Osteocyte (in vitro differentiated cells): ENCODE results near the gene POU3F1. TPM values are rescaled to one million over a fixed set of nuclear protein-coding genes. Genes with fewer than 3 reads are reported as not detected.

Source experiments
- DNase-seq: peaks from one replicate; pipeline ENCODE4 v3.0.0; 2021; ENCODE audit warnings: mixed read lengths; ENCODE audit not compliant: unreplicated experiment; ENCODE audit errors: extremely low spot score
- H3K27ac Mint-ChIP-seq: one replicate; pipeline ENCODE4 v1.8.0; 2021; ENCODE audit warnings: mild to moderate bottlenecking, mixed read lengths; ENCODE audit not compliant: unreplicated experiment
- H3K27me3 Mint-ChIP-seq: one replicate; pipeline ENCODE4 v1.8.0; 2021; ENCODE audit warnings: mixed read lengths; ENCODE audit not compliant: unreplicated experiment
- H3K36me3 Mint-ChIP-seq: one replicate; pipeline ENCODE4 v1.8.0; 2021; ENCODE audit warnings: mixed read lengths; ENCODE audit not compliant: unreplicated experiment
- H3K4me1 Mint-ChIP-seq: one replicate; pipeline ENCODE4 v1.8.0; 2021; ENCODE audit warnings: mixed read lengths; ENCODE audit not compliant: unreplicated experiment
- H3K4me3 Mint-ChIP-seq: one replicate; pipeline ENCODE4 v1.8.0; 2021; ENCODE audit warnings: mild to moderate bottlenecking, moderate library complexity, mixed read lengths; ENCODE audit not compliant: unreplicated experiment
- H3K9me3 Mint-ChIP-seq: one replicate; pipeline ENCODE4 v1.8.0; 2021; ENCODE audit warnings: mixed read lengths; ENCODE audit not compliant: unreplicated experiment
- CTCF ChIP-seq: fragments of 200-600 bp; sonication (generic); IDR thresholded peaks from 2 replicates; pipeline ENCODE4 v1.5.0; 2021; ENCODE audit warnings: antibody characterized with exemption, mild to moderate bottlenecking, moderate library complexity
- total RNA-seq: library from RNA; stranded (reverse); gene quantifications from 2 replicates; pipeline ENCODE4 v1.2.1, GENCODE V29; 2021

Gene POU3F1
- total RNA-seq, 1 donor from 2014 or later, result 1.8 TPM

- H3K9me3 Mint-ChIP-seq, result no peaks in the 10 kb centered on the region
- H3K27me3 Mint-ChIP-seq, result peaks cover 5% of the 10 kb centered on the region
- TF ChIP-seq CTCF, result no peak
- no peak overlapping the region for H3K4me3 Mint-ChIP-seq
- H3K4me1 Mint-ChIP-seq, result peaks cover 12% of the 10 kb centered on the region
- H3K27ac Mint-ChIP-seq, result no peak overlapping the region
- H3K36me3 Mint-ChIP-seq, result no peaks in the 10 kb centered on the region
- no peak for DNase-seq
These were observed 32.4 kb upstream of the POU3F1 start for GRCh38 chr1:38079019-38079418.

- peaks cover 17% of the 10 kb centered on the region for H3K4me1 Mint-ChIP-seq
- DNase-seq, result no peak
- TF ChIP-seq CTCF, result no peak
- H3K27me3 Mint-ChIP-seq, result peaks cover 12% of the 10 kb centered on the region
- H3K4me3 Mint-ChIP-seq, result no peak overlapping the region
- no peak overlapping the region for H3K27ac Mint-ChIP-seq
- no peaks in the 10 kb centered on the region for H3K9me3 Mint-ChIP-seq
- H3K36me3 Mint-ChIP-seq, result no peaks in the 10 kb centered on the region
These were observed 31.0 kb upstream of the POU3F1 start for GRCh38 chr1:38077523-38078147.

GRCh38 chr1:38076455-38076854 lies 29.9 kb upstream of the POU3F1 start:
- TF ChIP-seq CTCF, result no peak
- DNase-seq, result no peak
- Mint-ChIP-seq H3K4me1 (peaks cover 17% of the 10 kb centered on the region), H3K27ac (no peak overlapping the region), H3K27me3 (peaks cover 17% of the 10 kb centered on the region), H3K36me3 (no peaks in the 10 kb centered on the region), H3K9me3 (no peaks in the 10 kb centered on the region), H3K4me3 (no peak overlapping the region)

GRCh38 chr1:38076038-38076437 lies 29.4 kb upstream of the POU3F1 start:
- Mint-ChIP-seq H3K27ac (no peak overlapping the region), H3K36me3 (no peaks in the 10 kb centered on the region), H3K9me3 (no peaks in the 10 kb centered on the region), H3K4me1 (peaks cover 17% of the 10 kb centered on the region), H3K4me3 (no peak overlapping the region), H3K27me3 (peaks cover 21% of the 10 kb centered on the region)
- TF ChIP-seq CTCF, result no peak
- DNase-seq, result no peak

GRCh38 chr1:38075191-38075590 lies 28.6 kb upstream of the POU3F1 start:
- no peak for DNase-seq

More at GRCh38 chr1:38075191-38075590, 28.6 kb upstream of the POU3F1 start:
- no peak for TF ChIP-seq CTCF
- Mint-ChIP-seq H3K36me3 (no peaks in the 10 kb centered on the region), H3K4me1 (peaks cover 17% of the 10 kb centered on the region), H3K4me3 (no peak overlapping the region), H3K27ac (no peak overlapping the region), H3K27me3 (peaks cover 24% of the 10 kb centered on the region), H3K9me3 (no peaks in the 10 kb centered on the region)
